K562 (cell line): ENCODE results near the gene ZNF668. TPM values are rescaled to one million over a fixed set of nuclear protein-coding genes. Genes with fewer than 3 reads are reported as not detected.
A peak's percentile ranks its signal among the peaks of the same experiment; 100 is the strongest.

Experiments
- ATAC-seq: fragments of 200-7000 bp; cut with Tn5 transposase; 3 replicates; pipeline ENCODE4 v1.9.1; 2020; ENCODE audit warnings: moderate library complexity
- BruUV-seq: library from RNA; stranded (reverse); fragments of 400-500 nt; replicated peaks from 2 replicates; lab custom pipeline; 2021; lab: Mats Ljungman, UMichigan
- CTCF ChIA-PET: fragments of 300-600 bp; formaldehyde crosslinking; extraction: SDS; loops from one replicate; lab custom pipeline; 2021; ENCODE audit warnings: low intra/inter-chr PET ratio; lab: Yijun Ruan, JAX
- POLR2A ChIA-PET: fragments of 300-600, 350-650 bp; sonication (Branson Sonifier 250); formaldehyde crosslinking; extraction: SDS; loops from one replicate; lab custom pipeline; 2021; ENCODE audit warnings: antibody characterized with exemption, inconsistent platforms; lab: Yijun Ruan, JAX
- DNase-seq, 4 experiments: peaks; one replicate each; pipeline versions ENCODE4 v3.0.0 to v3.0.0-alpha.2; 2011 to 2018; ENCODE audit warnings: low spot score in 3 of 4, mixed read lengths in 3 of 4; ENCODE audit errors: extremely low read depth in 1 of 4
- FAIRE-seq: peaks from 2 replicates; lab custom pipeline; 2011; peaks lifted over from hg19 to GRCh38; lab: Jason Lieb, UNC
- H2AFZ ChIP-seq: 2 replicates; pipeline ENCODE4 v1.6.0; 2011; ENCODE audit warnings: low read depth, low read length, control low read depth, inconsistent platforms
- H3K27ac ChIP-seq: fragments of 200-600 bp; 3 replicates; pipeline ENCODE4 v1.8.0; 2011; ENCODE audit warnings: low read depth, mild to moderate bottlenecking, control low read depth, inconsistent platforms, low read length, moderate library complexity, mixed read lengths; ENCODE audit errors: extremely low read depth
- H3K27me3 ChIP-seq, 2 experiments: fragments of 300-600 bp in 1 of 2; 2 replicates in 1 of 2; 3 replicates in 1 of 2; pipeline versions ENCODE4 v1.6.0 to v1.8.0; 2011; ENCODE audit warnings: inconsistent platforms in 2 of 2, low read length in 2 of 2, mild to moderate bottlenecking in 1 of 2, mixed read lengths in 1 of 2, moderate library complexity in 1 of 2; ENCODE audit not compliant: control insufficient read depth in 2 of 2, insufficient read depth in 2 of 2
- H3K36me3 ChIP-seq: fragments of 300-600 bp; 3 replicates; pipeline ENCODE4 v1.8.0; 2011; ENCODE audit warnings: mild to moderate bottlenecking, low read length, inconsistent platforms; ENCODE audit not compliant: control insufficient read depth, insufficient read depth
- H3K4me1 ChIP-seq, 2 experiments: fragments of 200-600 bp in 1 of 2; replicated peaks in 1 of 2; 2 replicates in 1 of 2; 3 replicates in 1 of 2; pipeline versions ENCODE4 v1.5.1 to v1.8.0; 2011; ENCODE audit warnings: inconsistent platforms in 2 of 2, low read length in 2 of 2, mild to moderate bottlenecking in 1 of 2, mixed read lengths in 1 of 2, moderate library complexity in 1 of 2; ENCODE audit not compliant: control insufficient read depth in 2 of 2, insufficient read depth in 2 of 2
- H3K4me2 ChIP-seq: 2 replicates; pipeline ENCODE4 v1.6.1; 2011; ENCODE audit warnings: low read length, control low read depth, inconsistent platforms, mixed read lengths; ENCODE audit not compliant: insufficient read depth
- H3K4me3 ChIP-seq: fragments of 200-600 bp; sonication (generic), shearing (Covaris generic); 2 replicates; pipeline ENCODE4 v1.5.1; 2016; ENCODE audit warnings: control low read depth, inconsistent platforms
- H3K79me2 ChIP-seq: fragments of 200-600 bp; 3 replicates; pipeline ENCODE4 v1.8.0; 2011; ENCODE audit warnings: low read length, inconsistent platforms; ENCODE audit not compliant: control insufficient read depth, insufficient read depth
- H3K9ac ChIP-seq, 2 experiments: 2 replicates each; pipeline versions ENCODE4 v1.6.0 to v1.6.1; 2011; ENCODE audit warnings: low read depth in 2 of 2, low read length in 2 of 2, control low read depth in 1 of 2, inconsistent platforms in 1 of 2, mild to moderate bottlenecking in 1 of 2, mixed read lengths in 1 of 2; ENCODE audit not compliant: insufficient read depth in 1 of 2
- H3K9me1 ChIP-seq: one replicate; pipeline ENCODE4 v1.6.0; 2011; ENCODE audit warnings: inconsistent platforms, mild to moderate bottlenecking, low read length, moderate library complexity; ENCODE audit not compliant: control insufficient read depth, insufficient read depth
- H3K9me3 ChIP-seq: replicated peaks from 2 replicates; pipeline ENCODE4 v1.5.1; 2011; ENCODE audit warnings: low read depth, low read length, inconsistent platforms; ENCODE audit not compliant: control insufficient read depth, insufficient read depth
- H4K20me1 ChIP-seq: replicated peaks from 2 replicates; pipeline ENCODE4 v1.6.1; 2011; ENCODE audit warnings: low read length, inconsistent platforms, mixed read lengths; ENCODE audit not compliant: control insufficient read depth, insufficient read depth
- ASH1L ChIP-seq: fragments of 450-650 bp; IDR thresholded peaks from 2 replicates; pipeline ENCODE4 v1.6.1; 2018; ENCODE audit warnings: borderline replicate concordance, mild to moderate bottlenecking, low read depth; ENCODE audit not compliant: partially characterized antibody
- FOXA3 ChIP-seq, 2 experiments: fragments of 450-650 bp in 1 of 2; sonication (generic) in 1 of 2; formaldehyde crosslinking; IDR thresholded peaks in 1 of 2; conservative IDR thresholded peaks in 1 of 2; 2 replicates each; pipeline versions ENCODE4 v1.4.0 to v1.8.0; 2020 to 2022; ENCODE audit warnings: mild to moderate bottlenecking in 2 of 2, missing genetic modification reagents in 1 of 2
- NUFIP1 ChIP-seq: fragments of 450-650 bp; IDR thresholded peaks from 2 replicates; pipeline ENCODE4 v1.6.1; 2018; ENCODE audit not compliant: partially characterized antibody
- PCBP2 ChIP-seq: fragments of 200-400 bp; formaldehyde crosslinking; IDR thresholded peaks from 2 replicates; pipeline ENCODE4 v1.6.1; 2018; ENCODE audit warnings: low read length, low read depth, mild to moderate bottlenecking, moderate library complexity; ENCODE audit not compliant: poor library complexity, severe bottlenecking
- POLR2AphosphoS2 ChIP-seq: IDR thresholded peaks from 2 replicates; pipeline ENCODE4 v1.6.1; 2012; ENCODE audit warnings: low read length, improper control_type of control experiment
- ZNF75A ChIP-seq: fragments of 450-650 bp; formaldehyde crosslinking; IDR thresholded peaks from 2 replicates; pipeline ENCODE4 v1.4.0; 2020; ENCODE audit warnings: mild to moderate bottlenecking
- ZSCAN32 ChIP-seq: fragments of 450-650 bp; formaldehyde crosslinking; IDR thresholded peaks from 2 replicates; pipeline ENCODE4 v1.4.0; 2020; ENCODE audit warnings: mild to moderate bottlenecking, moderate library complexity
- WGBS: fragments of 100-300 bp; shearing (Covaris generic); methylation state at CpG from one replicate; pipeline ENCODE4 v1.1.6; 2016; ENCODE audit warnings: low coverage, mixed read lengths; ENCODE audit not compliant: insufficient coverage; ENCODE audit errors: missing lambda C conversion rate; 5-methylcytosine and 5-hydroxymethylcytosine counted together
- in situ Hi-C: fragments of 300-500 bp; cut with MboI; formaldehyde crosslinking; loops from 4 replicates; pipeline ENCODE4 v1.15.0; 2018; ENCODE audit warnings: inconsistent platforms, mixed read lengths
- intact Hi-C: fragments of 100-400 bp; cut with micrococcal nuclease; formaldehyde crosslinking; loops from 2 replicates; pipeline ENCODE4 v1.14.2; 2022
- polyA plus RNA-seq, 8 experiments: library from polyadenylated mRNA; depleted of rRNA in 4 of 8; stranded (reverse) in 5 of 8; unstranded in 3 of 8; fragments of >200 nt; fragmentation: Nextera tagmentation in 2 of 8; fragmentation: Illumina TruSeq in 1 of 8; extraction: Ambion mirVana in 2 of 8; extraction: Trizol in 1 of 8; gene quantifications; 2 replicates each; pipeline versions ENCODE4 v1.2.1 to v1.2.3, GENCODE V29; 2011 to 2014; ENCODE audit warnings: inconsistent platforms in 1 of 8, missing spikeins in 1 of 8
- total RNA-seq, 7 experiments: library from RNA; depleted of rRNA in 6 of 7; stranded (reverse); fragments of >200 nt in 6 of 7; fragmentation: Illumina TruSeq in 2 of 7; extraction: Trizol in 2 of 7; gene quantifications; 2 replicates each; pipeline versions ENCODE4 v1.2.1 to v1.2.3, GENCODE V29; 2011 to 2021; ENCODE audit warnings: low replicate concordance in 1 of 7
- TF ChIP-seq, protein P1 (sequence below): fragments of 450-650 bp; IDR thresholded peaks from 2 replicates; pipeline ENCODE4 v1.6.1; 2017; ENCODE audit warnings: antibody characterized with exemption

ZNF668 gene
- total and polyA plus RNA-seq, 9 of the 15 experiments (the other 6 are each of a cell fraction or from before 2014, with no cell fraction given), result 0.04 to 15.3 (median 3.8) TPM; not detected in 1

- Histone ChIP-seq H3K36me3 (peaks cover 62% of the 10 kb centered on the region; the same call in 2 of the 3 replicates), H3K9me1 (no peaks in the 10 kb centered on the region), H2AFZ (no peak overlapping the region), H3K4me2 (no peak overlapping the region), H3K4me1 (peaks cover 0 to 79% of the 10 kb centered on the region in 2 experiments; a peak in 3 of 5 replicates), H3K9me3 (no peaks in the 10 kb centered on the region)
- DNase-seq (no peak), FAIRE-seq (no peak)
- POLR2A ChIA-PET, result interaction anchor here (0.7 to 3.4 kb wide), 4 partner anchors 9 to 97 kb away, joined by 3 to 32 read pairs (median 10); partner anchors contain the start of genes VKORC1, ZNF646 and ZNF668
- no peak for TF ChIP-seq POLR2AphosphoS2
- TF ChIP-seq, protein P1, sequence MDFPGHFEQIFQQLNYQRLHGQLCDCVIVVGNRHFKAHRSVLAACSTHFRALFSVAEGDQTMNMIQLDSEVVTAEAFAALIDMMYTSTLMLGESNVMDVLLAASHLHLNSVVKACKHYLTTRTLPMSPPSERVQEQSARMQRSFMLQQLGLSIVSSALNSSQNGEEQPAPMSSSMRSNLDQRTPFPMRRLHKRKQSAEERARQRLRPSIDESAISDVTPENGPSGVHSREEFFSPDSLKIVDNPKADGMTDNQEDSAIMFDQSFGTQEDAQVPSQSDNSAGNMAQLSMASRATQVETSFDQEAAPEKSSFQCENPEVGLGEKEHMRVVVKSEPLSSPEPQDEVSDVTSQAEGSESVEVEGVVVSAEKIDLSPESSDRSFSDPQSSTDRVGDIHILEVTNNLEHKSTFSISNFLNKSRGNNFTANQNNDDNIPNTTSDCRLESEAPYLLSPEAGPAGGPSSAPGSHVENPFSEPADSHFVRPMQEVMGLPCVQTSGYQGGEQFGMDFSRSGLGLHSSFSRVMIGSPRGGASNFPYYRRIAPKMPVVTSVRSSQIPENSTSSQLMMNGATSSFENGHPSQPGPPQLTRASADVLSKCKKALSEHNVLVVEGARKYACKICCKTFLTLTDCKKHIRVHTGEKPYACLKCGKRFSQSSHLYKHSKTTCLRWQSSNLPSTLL, result no peak
- TF ChIP-seq NUFIP1, result no peak
- no peak for TF ChIP-seq ZSCAN32 (CRISPR knock-in tag)
- no peak for TF ChIP-seq PCBP2
- no peak for TF ChIP-seq ZNF75A
- TF ChIP-seq ASH1L, result no peak
- no peak for TF ChIP-seq FOXA3 (CRISPR knock-in tag; conservative IDR thresholded peaks at IDR 0.05 in 1 of 2, IDR thresholded peaks at IDR 0.05 in 1 of 2)
- TF ChIP-seq, all 486 proteins: peak for 0
- no peaks in the 10 kb centered on the region for H3K27me3 ChIP-seq
- H3K27ac ChIP-seq, result no peak overlapping the region
- in situ Hi-C loops (no loop called here), intact Hi-C loops (no loop called here)
- WGBS, result 89% methylated on average over 12 of the region's 13 CpGs
- H3K4me3 ChIP-seq, result no peak overlapping the region
- CTCF ChIA-PET, result no interaction called here
- ATAC-seq, result no peak
- 0 out of 2 replicates have a peak, but pooled peaks cover 5% of the 10 kb centered on the region for H4K20me1 ChIP-seq
- no TSS peak for BruUV-seq
- H3K9ac ChIP-seq, result peak overlapping the region in 1 of 2 experiments; percentile 15; a peak in 1 of 4 replicates
- peaks cover 3% of the 10 kb centered on the region; the same call in 1 of the 3 replicates for H3K79me2 ChIP-seq
Observed at GRCh38 chr16:31083981-31084380, 9.9 kb upstream of the ZNF668 start.
